H7 (cell line): ENCODE measurements around the gene TMEM183A. TPM values are rescaled to one million over a fixed set of nuclear protein-coding genes. Genes with fewer than 3 reads are reported as not detected.

Experiments
- DNase-seq: peaks from one replicate; pipeline ENCODE4 v3.0.0; 2012
- H3K27me3 ChIP-seq: 2 replicates; pipeline ENCODE4 v1.6.0; 2011; ENCODE audit warnings: mild to moderate bottlenecking, low read length; ENCODE audit not compliant: control insufficient read depth, insufficient read depth
- H3K36me3 ChIP-seq: replicated peaks from 2 replicates; pipeline ENCODE4 v1.5.1; 2011; ENCODE audit warnings: low read length; ENCODE audit not compliant: control insufficient read depth, insufficient read depth
- H3K4me3 ChIP-seq: 2 replicates; pipeline ENCODE4 v1.5.1; 2011; ENCODE audit warnings: low read depth, mild to moderate bottlenecking, control low read depth, low read length, moderate library complexity; ENCODE audit not compliant: insufficient read depth
- total RNA-seq: library from RNA; depleted of rRNA; stranded (reverse); fragments of >200 nt; shearing (Covaris generic); gene quantifications from 2 replicates; pipeline ENCODE4 v1.2.3, GENCODE V29; 2014

TMEM183A gene
- total RNA-seq, 1 experiment from 2014 or later: 193 TPM

- H3K27me3 ChIP-seq: peaks cover 11% of the 10 kb centered on the region
- DNase-seq: peak; percentile 6
- no peaks in the 10 kb centered on the region for H3K36me3 ChIP-seq
- no peak overlapping the region for H3K4me3 ChIP-seq
Measured at GRCh38 chr1:203033287-203033686, 26.1 kb downstream of the TMEM183A start.

- Histone ChIP-seq H3K4me3 (no peak overlapping the region), H3K27me3 (peaks cover 5% of the 10 kb centered on the region; the same call in 1 of the 2 replicates), H3K36me3 (no peaks in the 10 kb centered on the region)
- peak; percentile 8 for DNase-seq
Measured at GRCh38 chr1:203033917-203034316, 26.7 kb downstream of the TMEM183A start.

GRCh38 chr1:203034422-203035110, 27.4 kb downstream of the TMEM183A start:
- peak; percentile 23 for DNase-seq
- Histone ChIP-seq H3K4me3 (no peak overlapping the region), H3K27me3 (no peaks in the 10 kb centered on the region), H3K36me3 (no peaks in the 10 kb centered on the region)

- Histone ChIP-seq H3K4me3 (no peak overlapping the region), H3K27me3 (no peaks in the 10 kb centered on the region), H3K36me3 (no peaks in the 10 kb centered on the region)
- peak; percentile 72 for DNase-seq
Measured at GRCh38 chr1:203035111-203036000, 28.2 kb downstream of the TMEM183A start.

- Histone ChIP-seq H3K27me3 (no peaks in the 10 kb centered on the region), H3K4me3 (no peak overlapping the region), H3K36me3 (no peaks in the 10 kb centered on the region)
- DNase-seq: peak; percentile 62
Measured at GRCh38 chr1:203036135-203036534, 29.0 kb downstream of the TMEM183A start.

- no peaks in the 10 kb centered on the region for H3K36me3 ChIP-seq
- H3K27me3 ChIP-seq: no peaks in the 10 kb centered on the region
- DNase-seq: peak; percentile 35
- no peak overlapping the region for H3K4me3 ChIP-seq
Measured at GRCh38 chr1:203036537-203036936, 29.4 kb downstream of the TMEM183A start.

- DNase-seq: peak; percentile 17
- H3K36me3 ChIP-seq: no peaks in the 10 kb centered on the region
- H3K4me3 ChIP-seq: no peak overlapping the region
- no peaks in the 10 kb centered on the region for H3K27me3 ChIP-seq
Measured at GRCh38 chr1:203037509-203038190, 30.5 kb downstream of the TMEM183A start.

GRCh38 chr1:203038217-203038741, 31.1 kb downstream of the TMEM183A start:
- H3K27me3 ChIP-seq: no peaks in the 10 kb centered on the region; the same call in 1 of the 2 replicates
- peak; percentile 21 for DNase-seq
- H3K4me3 ChIP-seq: no peak overlapping the region
- H3K36me3 ChIP-seq: no peaks in the 10 kb centered on the region

GRCh38 chr1:203038891-203039608, 31.9 kb downstream of the TMEM183A start:
- Histone ChIP-seq H3K4me3 (no peak overlapping the region), H3K36me3 (no peaks in the 10 kb centered on the region), H3K27me3 (no peaks in the 10 kb centered on the region; the same call in 1 of the 2 replicates)
- DNase-seq: peak; percentile 92

- no peaks in the 10 kb centered on the region; the same call in 1 of the 2 replicates for H3K27me3 ChIP-seq
- DNase-seq: peak; percentile 88
- H3K36me3 ChIP-seq: no peaks in the 10 kb centered on the region
- H3K4me3 ChIP-seq: no peak overlapping the region
Measured at GRCh38 chr1:203039609-203040512, 32.7 kb downstream of the TMEM183A start.

GRCh38 chr1:203040513-203041275, 33.5 kb downstream of the TMEM183A start:
- H3K36me3 ChIP-seq: no peaks in the 10 kb centered on the region

GRCh38 chr1:203041351-203041932, 34.3 kb downstream of the TMEM183A start:
- DNase-seq: no peak
- no peaks in the 10 kb centered on the region for H3K36me3 ChIP-seq
- H3K27me3 ChIP-seq: no peaks in the 10 kb centered on the region; the same call in 1 of the 2 replicates
- no peak overlapping the region for H3K4me3 ChIP-seq

More at GRCh38 chr1:203040513-203041275, 33.5 kb downstream of the TMEM183A start:
- Histone ChIP-seq H3K4me3 (no peak overlapping the region), H3K27me3 (no peaks in the 10 kb centered on the region; the same call in 1 of the 2 replicates)
- DNase-seq: peak; percentile 9
